ENCODE measurements around the gene OR51E1.

The OR51E1 gene

GRCh38 chr11:4636136-4636535, 7.6 kb upstream of the OR51E1 start:
- H3K4me3 ChIP-seq (ENCODE audit: low read depth, low read length), result no peak overlapping the region
- no peak for DNase-seq (ENCODE audit: low read depth)
- no peak for TF ChIP-seq POLR2A (IDR thresholded peaks at IDR 0.05; ENCODE audit: extremely low read depth, insufficient read length)
- TF ChIP-seq, protein P1, sequence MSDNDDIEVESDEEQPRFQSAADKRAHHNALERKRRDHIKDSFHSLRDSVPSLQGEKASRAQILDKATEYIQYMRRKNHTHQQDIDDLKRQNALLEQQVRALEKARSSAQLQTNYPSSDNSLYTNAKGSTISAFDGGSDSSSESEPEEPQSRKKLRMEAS (IDR thresholded peaks at IDR 0.05; ENCODE audit: low read depth, low read length), result no peak
- no peak for TF ChIP-seq MYC (IDR thresholded peaks at IDR 0.05; ENCODE audit: low read depth, low read length)
- no peak for TF ChIP-seq CTCF (IDR thresholded peaks at IDR 0.05; ENCODE audit: low read depth, low read length)

- no peak within 1 kb of the TSS for H3K4me3 ChIP-seq (ENCODE audit: low read depth, low read length)
- DNase-seq (ENCODE audit: low read depth), result peak; percentile 68
- TF ChIP-seq, protein P1 (IDR thresholded peaks at IDR 0.05; ENCODE audit: low read depth, low read length), result peak; percentile 77
- TF ChIP-seq CTCF (IDR thresholded peaks at IDR 0.05; ENCODE audit: low read depth, low read length) (peak; percentile 87), MYC (IDR thresholded peaks at IDR 0.05; ENCODE audit: low read depth, low read length) (peak; percentile 80), POLR2A (IDR thresholded peaks at IDR 0.05; ENCODE audit: extremely low read depth, insufficient read length) (no peak)
Observed at GRCh38 chr11:4636962-4637661, 6.7 kb upstream of the OR51E1 start, which contains the start of gene OR51D1. Gene OR51D1, plus strand, starts transcription at chr11:4637477. Its CDS starts 2,314 bp downstream, at chr11:4639791.

GRCh38 chr11:4637662-4638047, 6.1 kb upstream of the OR51E1 start:
- TF ChIP-seq MYC (IDR thresholded peaks at IDR 0.05; ENCODE audit: low read depth, low read length) (no peak), CTCF (IDR thresholded peaks at IDR 0.05; ENCODE audit: low read depth, low read length) (no peak), POLR2A (IDR thresholded peaks at IDR 0.05; ENCODE audit: extremely low read depth, insufficient read length) (no peak)
- TF ChIP-seq, protein P1 (IDR thresholded peaks at IDR 0.05; ENCODE audit: low read depth, low read length), result no peak
- H3K4me3 ChIP-seq (ENCODE audit: low read depth, low read length), result no peak overlapping the region
- DNase-seq (ENCODE audit: low read depth), result no peak

DNA sequence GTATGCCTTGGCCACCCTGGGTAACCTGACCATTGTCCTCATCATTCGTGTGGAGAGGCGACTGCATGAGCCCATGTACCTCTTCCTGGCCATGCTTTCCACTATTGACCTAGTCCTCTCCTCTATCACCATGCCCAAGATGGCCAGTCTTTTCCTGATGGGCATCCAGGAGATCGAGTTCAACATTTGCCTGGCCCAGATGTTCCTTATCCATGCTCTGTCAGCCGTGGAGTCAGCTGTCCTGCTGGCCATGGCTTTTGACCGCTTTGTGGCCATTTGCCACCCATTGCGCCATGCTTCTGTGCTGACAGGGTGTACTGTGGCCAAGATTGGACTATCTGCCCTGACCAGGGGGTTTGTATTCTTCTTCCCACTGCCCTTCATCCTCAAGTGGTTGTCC, 3.9 kb upstream of the OR51E1 start:
- no peak for DNase-seq (ENCODE audit: low read depth)
- no peak overlapping the region for H3K4me3 ChIP-seq (ENCODE audit: low read depth, low read length)
- TF ChIP-seq, protein P1 (IDR thresholded peaks at IDR 0.05; ENCODE audit: low read depth, low read length), result no peak
- TF ChIP-seq POLR2A (IDR thresholded peaks at IDR 0.05; ENCODE audit: extremely low read depth, insufficient read length) (no peak), CTCF (IDR thresholded peaks at IDR 0.05; ENCODE audit: low read depth, low read length) (no peak), MYC (IDR thresholded peaks at IDR 0.05; ENCODE audit: low read depth, low read length) (no peak)

DNA sequence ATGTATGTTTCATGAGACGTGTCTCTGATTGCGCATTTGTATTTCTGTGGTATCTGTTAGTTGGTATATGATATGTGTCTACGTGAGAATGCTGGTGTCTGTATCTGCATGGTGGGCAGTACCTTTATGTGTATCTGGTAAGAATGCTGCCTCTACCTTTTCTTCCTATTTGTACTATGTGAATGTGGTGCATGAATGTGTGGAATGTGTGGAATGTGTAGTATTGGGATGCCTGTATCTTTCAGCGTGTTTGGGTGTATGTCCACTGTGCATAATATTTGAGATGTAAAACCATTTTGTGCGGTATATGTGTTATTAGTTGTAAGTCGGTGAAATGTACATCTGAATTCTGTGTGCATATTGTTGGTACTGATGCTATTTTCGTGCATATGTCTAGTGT, 2.3 kb upstream of the OR51E1 start:
- TF ChIP-seq, protein P1 (IDR thresholded peaks at IDR 0.05; ENCODE audit: low read depth, low read length), result no peak
- TF ChIP-seq CTCF (IDR thresholded peaks at IDR 0.05; ENCODE audit: low read depth, low read length) (no peak), MYC (IDR thresholded peaks at IDR 0.05; ENCODE audit: low read depth, low read length) (no peak), POLR2A (IDR thresholded peaks at IDR 0.05; ENCODE audit: extremely low read depth, insufficient read length) (no peak)
- DNase-seq (ENCODE audit: low read depth), result no peak
- H3K4me3 ChIP-seq (ENCODE audit: low read depth, low read length), result no peak overlapping the region
